CD4-positive, alpha-beta T cell treated with Interleukin-4 for 4 hours (primary cell): ENCODE data around the gene OR3A3.
"Not testable (repeated sequence)": the region's sequence is repeated elsewhere in the genome, so short reads cannot be mapped to it uniquely, and the experiment has no call there.

ENCODE experiments used
- DNase-seq: peaks from one replicate; pipeline ENCODE4 v3.0.0-alpha.2; 2020

Gene OR3A3

GRCh38 chr17:3411070-3411469 is at the start of gene OR3A3:
TSS of gene OR3A3 (plus strand) at chr17:3411370.
- no peak for DNase-seq

- DNase-seq, result not testable (repeated sequence)
Measured at GRCh38 chr17:3371167-3371566, 40.0 kb upstream of the OR3A3 start.

GRCh38 chr17:3378321-3378720 is 32.8 kb upstream of the OR3A3 start:
- no peak for DNase-seq

GRCh38 chr17:3381957-3382356 is 29.2 kb upstream of the OR3A3 start:
- DNase-seq, result no peak

GRCh38 chr17:3385869-3386816 is 25.0 kb upstream of the OR3A3 start, which contains the start of gene OR3A2:
TSS of gene OR3A2 (minus strand) at chr17:3386308.
- DNase-seq, result no peak

- no peak for DNase-seq
Measured at GRCh38 chr17:3389791-3390190, 21.4 kb upstream of the OR3A3 start.

GRCh38 chr17:3397801-3398200 is 13.4 kb upstream of the OR3A3 start:
- DNase-seq, result not testable (repeated sequence)

GRCh38 chr17:3398310-3398709 is 12.9 kb upstream of the OR3A3 start, which contains the start of gene OR1E1:
TSS of gene OR1E1 (minus strand) at chr17:3398410. CDS start at chr17:3398410, 0 bp downstream.
- no peak for DNase-seq

- no peak for DNase-seq
Measured at GRCh38 chr17:3400055-3400454, 11.1 kb upstream of the OR3A3 start.

- no peak for DNase-seq
Measured at GRCh38 chr17:3401786-3402185, 9.4 kb upstream of the OR3A3 start.

GRCh38 chr17:3403856-3404255 is 7.3 kb upstream of the OR3A3 start:
- not testable (repeated sequence) for DNase-seq

- DNase-seq, result not testable (repeated sequence)
Measured at GRCh38 chr17:3412216-3412615, 1.0 kb downstream of the OR3A3 start.

GRCh38 chr17:3415610-3416009 is 4.4 kb downstream of the OR3A3 start:
- DNase-seq, result no peak

- DNase-seq, result no peak
Measured at GRCh38 chr17:3418222-3418621, 7.1 kb downstream of the OR3A3 start.

GRCh38 chr17:3433215-3433614 is 22.0 kb downstream of the OR3A3 start:
- peak; percentile 10 for DNase-seq

GRCh38 chr17:3433741-3434140 is 22.6 kb downstream of the OR3A3 start, which contains the start of gene OR1E2:
TSS of gene OR1E2 (minus strand) at chr17:3433841. CDS start at chr17:3433841, 0 bp downstream.
- no peak for DNase-seq

- DNase-seq, result no peak
Measured at GRCh38 chr17:3438368-3438767, 27.2 kb downstream of the OR3A3 start.

- DNase-seq, result no peak
Measured at GRCh38 chr17:3440451-3440850, 29.3 kb downstream of the OR3A3 start.

GRCh38 chr17:3447625-3448024 is 36.5 kb downstream of the OR3A3 start:
- DNase-seq, result no peak

- DNase-seq, result no peak
Measured at GRCh38 chr17:3448059-3448665, 37.0 kb downstream of the OR3A3 start.

- not testable (repeated sequence) for DNase-seq
Measured at GRCh38 chr17:3466355-3466754, 55.2 kb downstream of the OR3A3 start.

GRCh38 chr17:3469529-3469928 is 58.4 kb downstream of the OR3A3 start:
- no peak for DNase-seq

- DNase-seq, result no peak
Measured at GRCh38 chr17:3471599-3471998, 60.4 kb downstream of the OR3A3 start, which contains the start of gene SPATA22. TSS of gene SPATA22 (minus strand) at chr17:3471819. CDS start at chr17:3469325, 2,494 bp downstream.

- DNase-seq, result no peak
Measured at GRCh38 chr17:3472137-3472536, 61.0 kb downstream of the OR3A3 start.
